ENCODE measurements around the gene THBS3. TPM values are rescaled to one million over a fixed set of nuclear protein-coding genes. Genes with fewer than 3 reads are reported as not detected.

Gene THBS3
- total and polyA plus RNA-seq, 2 of the 13 experiments (the other 11 are each of a cell fraction or from before 2014, with no cell fraction given): 0.86 to 3.6 TPM

DNA sequence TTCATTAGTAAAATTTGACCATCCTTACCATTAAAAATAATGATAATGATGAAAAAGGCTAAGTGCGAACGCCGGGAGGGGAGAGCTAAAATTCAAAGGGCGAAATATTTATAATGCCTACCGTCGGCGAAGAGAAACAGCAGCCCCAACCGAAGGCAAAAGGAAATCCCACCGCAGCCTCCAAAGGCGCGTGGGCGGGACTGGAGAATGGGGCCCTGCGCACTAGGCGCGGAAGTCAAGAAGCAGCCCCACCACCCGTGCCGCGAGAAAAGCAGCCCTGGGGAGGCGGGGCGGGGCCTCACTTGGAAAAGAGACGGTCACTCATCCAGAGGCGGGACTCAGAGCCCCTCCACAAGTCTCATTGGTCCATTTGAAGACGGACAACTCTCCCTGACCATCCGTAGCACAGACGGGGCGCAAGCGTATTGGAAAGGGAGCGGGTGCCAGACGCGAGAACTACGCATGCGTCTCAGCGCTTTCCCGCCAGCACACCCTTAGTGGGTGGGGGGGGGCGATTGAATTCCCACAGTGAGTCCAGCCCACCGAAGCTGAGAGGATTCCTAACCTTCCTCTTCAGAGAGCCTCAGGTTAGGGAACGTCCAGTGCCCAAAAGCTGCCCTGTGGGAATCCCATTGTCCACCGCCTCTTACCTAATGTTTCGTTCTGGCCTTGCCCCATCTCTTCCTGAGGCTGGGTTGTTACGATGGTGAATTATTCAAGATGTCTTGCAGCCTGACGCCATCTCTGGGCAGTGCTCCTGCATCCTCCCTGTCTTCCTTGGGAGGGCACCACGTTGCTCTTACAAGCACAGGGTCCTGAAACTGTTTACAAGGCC, 19.8 kb upstream of the THBS3 start (continued):
- TF ChIP-seq EP300 (IDR thresholded peaks at IDR 0.05; ENCODE audit: low read depth in 2 of 2, low read length in 2 of 2) (peak in 1 of 2 experiments; percentile 6; a peak in 1 of 4 replicates), EP300 (CRISPR knock-in tag; IDR thresholded peaks at IDR 0.05; ENCODE audit: borderline replicate concordance) (no peak), GATAD2A (CRISPR knock-in tag; IDR thresholded peaks at IDR 0.05) (0 out of 2 replicates have a peak, but pooled peaks have one; percentile 6), GATA4 (IDR thresholded peaks at IDR 0.05; ENCODE audit: borderline replicate concordance, low read depth) (no peak; the same call in 1 of the 2 replicates)

DNA sequence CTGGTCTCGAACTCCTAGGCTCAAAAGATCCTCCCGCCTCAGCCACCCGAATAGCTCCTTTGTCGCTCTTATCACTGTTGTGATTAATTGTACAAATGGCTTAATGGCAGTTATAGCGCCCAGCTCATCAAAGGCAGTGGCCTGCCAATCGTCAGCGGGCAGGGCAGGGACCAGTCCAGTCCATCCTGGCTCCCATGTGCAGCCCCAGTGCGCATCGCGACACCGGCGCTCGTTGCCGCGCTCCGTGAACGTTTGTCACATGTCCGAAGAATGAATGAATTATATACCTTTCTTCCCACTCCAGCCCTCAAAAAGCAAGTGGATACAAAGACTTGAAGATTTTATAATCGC, 19.2 kb upstream of the THBS3 start:
- WGBS (ENCODE audit: low lambda C conversion rate): under 1% methylated on average over 19 of the region's 19 CpGs
- ChIA-PET POLR2A (interaction anchor here (0.6 to 1.8 kb wide), 6 partner anchors 17 to 223 kb away, joined by 3 to 10 read pairs (median 4); partner anchors contain the start of genes CLK2 and KRTCAP2), CTCF (ENCODE audit: low intra/inter-chr PET ratio, low total read pairs) (interaction anchor here (1.9 to 2.0 kb wide), 2 partner anchors 20 to 50 kb away, joined by 6 to 12 read pairs; no protein-coding TSS in a partner anchor)
- FAIRE-seq: no peak
- no peaks in the 10 kb centered on the region for H4K20me1 ChIP-seq (ENCODE audit: insufficient read depth, low read length)
- H3K4me1 ChIP-seq (ENCODE audit: insufficient read depth, low read length): peaks cover 32% of the 10 kb centered on the region
- no peaks in the 10 kb centered on the region for H3K27me3 ChIP-seq (ENCODE audit: control insufficient read depth in 1 of 2, insufficient read depth in 2 of 2, low read length in 2 of 2)
- H2AFZ ChIP-seq (ENCODE audit: low read length): peak overlapping the region; percentile 4
- BruUV-seq (replicated peaks): TSS peak; percentile 93
- peak overlapping the region; percentile 83 for H3K4me2 ChIP-seq (ENCODE audit: low read depth, low read length)
- in situ Hi-C loops (cut with HindIII; ENCODE audit: extremely low pct_ligation_motif_present, low pct_unique_long_range_greater_than_20kb) (no loop called here), intact Hi-C loops (cut with micrococcal nuclease; ENCODE audit: unreplicated experiment) (loop anchor here (1.0 kb wide), 2 partner anchors 20 to 51 kb away; partner anchors contain the start of gene THBS3)
- peak; percentile 79 for ATAC-seq
- no peaks in the 10 kb centered on the region for H3K79me2 ChIP-seq (ENCODE audit: insufficient read depth, low read length)
- peak overlapping the region; percentile 66 for H3K27ac ChIP-seq (ENCODE audit: extremely low read length, insufficient read depth, low read length)
- H3K4me3 ChIP-seq (replicated peaks in 1 of 3; ENCODE audit: insufficient read depth in 1 of 3, low read depth in 2 of 3, low read length in 3 of 3): peak overlapping the region; percentile 67 to 69 (median 69)
- H3K9ac ChIP-seq (ENCODE audit: insufficient read depth, low read depth, low read length): peak overlapping the region; percentile 72
- H3K9me3 ChIP-seq (ENCODE audit: low read length): no peaks in the 10 kb centered on the region
- H3K36me3 ChIP-seq (replicated peaks in 1 of 2; ENCODE audit: control insufficient read depth in 1 of 2, insufficient read depth in 2 of 2, low read length in 2 of 2): no peaks in the 10 kb centered on the region
- peak; percentile 38 for DNase-seq (ENCODE audit: low spot score)
- TF ChIP-seq THYN1 (CRISPR knock-in tag; IDR thresholded peaks at IDR 0.05; ENCODE audit: borderline replicate concordance, low read depth) (no peak), ZNF292 (CRISPR knock-in tag; IDR thresholded peaks at IDR 0.05; ENCODE audit: borderline replicate concordance, low read depth) (no peak), LCORL (IDR thresholded peaks at IDR 0.05) (no peak), LCORL (CRISPR knock-in tag; IDR thresholded peaks at IDR 0.05) (no peak), ZNF333 (CRISPR knock-in tag; IDR thresholded peaks at IDR 0.05; ENCODE audit: borderline replicate concordance) (no peak), ZNF746 (CRISPR knock-in tag; IDR thresholded peaks at IDR 0.05) (0 out of 2 replicates have a peak, but pooled peaks have one; percentile 49), GLI4 (CRISPR knock-in tag; IDR thresholded peaks at IDR 0.05; ENCODE audit: borderline replicate concordance) (0 out of 2 replicates have a peak, but pooled peaks have one; percentile 29), ZNF224 (CRISPR knock-in tag; IDR thresholded peaks at IDR 0.05) (0 out of 2 replicates have a peak, but pooled peaks have one; percentile 26)
- TF ChIP-seq, protein P1, sequence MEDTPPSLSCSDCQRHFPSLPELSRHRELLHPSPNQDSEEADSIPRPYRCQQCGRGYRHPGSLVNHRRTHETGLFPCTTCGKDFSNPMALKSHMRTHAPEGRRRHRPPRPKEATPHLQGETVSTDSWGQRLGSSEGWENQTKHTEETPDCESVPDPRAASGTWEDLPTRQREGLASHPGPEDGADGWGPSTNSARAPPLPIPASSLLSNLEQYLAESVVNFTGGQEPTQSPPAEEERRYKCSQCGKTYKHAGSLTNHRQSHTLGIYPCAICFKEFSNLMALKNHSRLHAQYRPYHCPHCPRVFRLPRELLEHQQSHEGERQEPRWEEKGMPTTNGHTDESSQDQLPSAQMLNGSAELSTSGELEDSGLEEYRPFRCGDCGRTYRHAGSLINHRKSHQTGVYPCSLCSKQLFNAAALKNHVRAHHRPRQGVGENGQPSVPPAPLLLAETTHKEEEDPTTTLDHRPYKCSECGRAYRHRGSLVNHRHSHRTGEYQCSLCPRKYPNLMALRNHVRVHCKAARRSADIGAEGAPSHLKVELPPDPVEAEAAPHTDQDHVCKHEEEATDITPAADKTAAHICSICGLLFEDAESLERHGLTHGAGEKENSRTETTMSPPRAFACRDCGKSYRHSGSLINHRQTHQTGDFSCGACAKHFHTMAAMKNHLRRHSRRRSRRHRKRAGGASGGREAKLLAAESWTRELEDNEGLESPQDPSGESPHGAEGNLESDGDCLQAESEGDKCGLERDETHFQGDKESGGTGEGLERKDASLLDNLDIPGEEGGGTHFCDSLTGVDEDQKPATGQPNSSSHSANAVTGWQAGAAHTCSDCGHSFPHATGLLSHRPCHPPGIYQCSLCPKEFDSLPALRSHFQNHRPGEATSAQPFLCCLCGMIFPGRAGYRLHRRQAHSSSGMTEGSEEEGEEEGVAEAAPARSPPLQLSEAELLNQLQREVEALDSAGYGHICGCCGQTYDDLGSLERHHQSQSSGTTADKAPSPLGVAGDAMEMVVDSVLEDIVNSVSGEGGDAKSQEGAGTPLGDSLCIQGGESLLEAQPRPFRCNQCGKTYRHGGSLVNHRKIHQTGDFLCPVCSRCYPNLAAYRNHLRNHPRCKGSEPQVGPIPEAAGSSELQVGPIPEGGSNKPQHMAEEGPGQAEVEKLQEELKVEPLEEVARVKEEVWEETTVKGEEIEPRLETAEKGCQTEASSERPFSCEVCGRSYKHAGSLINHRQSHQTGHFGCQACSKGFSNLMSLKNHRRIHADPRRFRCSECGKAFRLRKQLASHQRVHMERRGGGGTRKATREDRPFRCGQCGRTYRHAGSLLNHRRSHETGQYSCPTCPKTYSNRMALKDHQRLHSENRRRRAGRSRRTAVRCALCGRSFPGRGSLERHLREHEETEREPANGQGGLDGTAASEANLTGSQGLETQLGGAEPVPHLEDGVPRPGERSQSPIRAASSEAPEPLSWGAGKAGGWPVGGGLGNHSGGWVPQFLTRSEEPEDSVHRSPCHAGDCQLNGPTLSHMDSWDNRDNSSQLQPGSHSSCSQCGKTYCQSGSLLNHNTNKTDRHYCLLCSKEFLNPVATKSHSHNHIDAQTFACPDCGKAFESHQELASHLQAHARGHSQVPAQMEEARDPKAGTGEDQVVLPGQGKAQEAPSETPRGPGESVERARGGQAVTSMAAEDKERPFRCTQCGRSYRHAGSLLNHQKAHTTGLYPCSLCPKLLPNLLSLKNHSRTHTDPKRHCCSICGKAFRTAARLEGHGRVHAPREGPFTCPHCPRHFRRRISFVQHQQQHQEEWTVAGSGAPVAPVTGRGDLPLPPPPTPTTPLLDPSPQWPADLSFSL (CRISPR knock-in tag; IDR thresholded peaks at IDR 0.05): no peak
- TF ChIP-seq, protein P2, sequence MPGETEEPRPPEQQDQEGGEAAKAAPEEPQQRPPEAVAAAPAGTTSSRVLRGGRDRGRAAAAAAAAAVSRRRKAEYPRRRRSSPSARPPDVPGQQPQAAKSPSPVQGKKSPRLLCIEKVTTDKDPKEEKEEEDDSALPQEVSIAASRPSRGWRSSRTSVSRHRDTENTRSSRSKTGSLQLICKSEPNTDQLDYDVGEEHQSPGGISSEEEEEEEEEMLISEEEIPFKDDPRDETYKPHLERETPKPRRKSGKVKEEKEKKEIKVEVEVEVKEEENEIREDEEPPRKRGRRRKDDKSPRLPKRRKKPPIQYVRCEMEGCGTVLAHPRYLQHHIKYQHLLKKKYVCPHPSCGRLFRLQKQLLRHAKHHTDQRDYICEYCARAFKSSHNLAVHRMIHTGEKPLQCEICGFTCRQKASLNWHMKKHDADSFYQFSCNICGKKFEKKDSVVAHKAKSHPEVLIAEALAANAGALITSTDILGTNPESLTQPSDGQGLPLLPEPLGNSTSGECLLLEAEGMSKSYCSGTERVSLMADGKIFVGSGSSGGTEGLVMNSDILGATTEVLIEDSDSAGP (CRISPR knock-in tag; IDR thresholded peaks at IDR 0.05; ENCODE audit: borderline replicate concordance): peak; percentile 14; the same call in 1 of the 2 replicates
